Liver (tissue), 3 donors: ENCODE results near the gene CD248.

Experiments used
- ATF3 ChIP-seq: IDR thresholded peaks from 2 replicates; pipeline ENCODE4 v1.6.1; 2016; ENCODE audit warnings: antibody characterized with exemption
- CTCF ChIP-seq: fragments of 150-350 bp; IDR thresholded peaks from 2 replicates; pipeline ENCODE4 v1.5.1; 2017; ENCODE audit warnings: improper control_type of control experiment, low read depth, low read length; ENCODE audit not compliant: missing input control
- EGR1 ChIP-seq, 2 donors: IDR thresholded peaks; 2 replicates each; pipeline ENCODE4 v1.6.1; 2016 to 2018; ENCODE audit warnings: antibody characterized with exemption in 2 of 2, low read depth in 2 of 2
- GABPA ChIP-seq, 2 donors: IDR thresholded peaks in 1 of 2; conservative IDR thresholded peaks in 1 of 2; 2 replicates each; pipeline ENCODE4 v1.6.1; 2016; ENCODE audit warnings: antibody characterized with exemption in 2 of 2, mild to moderate bottlenecking in 1 of 2, moderate library complexity in 1 of 2
- HNF4A ChIP-seq, 2 donors: conservative IDR thresholded peaks; 2 replicates each; pipeline ENCODE4 v1.6.1; 2016; ENCODE audit warnings: antibody characterized with exemption in 2 of 2, mild to moderate bottlenecking in 2 of 2
- MAX ChIP-seq: IDR thresholded peaks from 2 replicates; pipeline ENCODE4 v1.6.1; 2016; ENCODE audit warnings: antibody characterized with exemption
- REST ChIP-seq: IDR thresholded peaks from 2 replicates; pipeline ENCODE4 v1.6.1; 2016; ENCODE audit warnings: antibody characterized with exemption, mild to moderate bottlenecking
- RXRA ChIP-seq, 2 donors: IDR thresholded peaks; 2 replicates each; pipeline ENCODE4 v1.6.1; 2017 to 2018; ENCODE audit warnings: antibody characterized with exemption in 2 of 2, mild to moderate bottlenecking in 1 of 2
- SP1 ChIP-seq: IDR thresholded peaks from 2 replicates; pipeline ENCODE4 v1.6.1; 2018; ENCODE audit warnings: antibody characterized with exemption, mild to moderate bottlenecking
- TAF1 ChIP-seq: conservative IDR thresholded peaks from 2 replicates; pipeline ENCODE4 v1.6.1; 2016; ENCODE audit warnings: antibody characterized with exemption, mild to moderate bottlenecking
- donor health status: healthy.
- donor health status: healthy.

- TF ChIP-seq CTCF (no peak), MAX (no peak), TAF1 (no peak), ATF3 (no peak), HNF4A (conservative IDR thresholded peaks at IDR 0.05) (no peak), SP1 (no peak), RXRA (IDR thresholded peaks at IDR 0.05) (no peak), REST (no peak), EGR1 (IDR thresholded peaks at IDR 0.05; ENCODE audit: low read depth in 2 of 2) (no peak), GABPA (IDR thresholded peaks at IDR 0.05 in 1 of 2, conservative IDR thresholded peaks at IDR 0.05 in 1 of 2) (no peak)
These were observed 40.7 kb downstream of the CD248 start for GRCh38 chr11:66275984-66276612.
